NB4 (cell line): ENCODE data around the gene SP5.
A peak's percentile ranks its signal among the peaks of the same experiment; 100 is the strongest.

Experiments
- DNase-seq: peaks from one replicate; pipeline ENCODE4 v3.0.0; 2010; ENCODE audit warnings: low read depth
- H3K4me3 ChIP-seq: one replicate; pipeline ENCODE4 v1.5.1; 2011; ENCODE audit warnings: mild to moderate bottlenecking, low read depth, low read length, moderate library complexity
- MYC ChIP-seq: IDR thresholded peaks from 2 replicates; pipeline ENCODE4 v1.6.1; 2011; ENCODE audit warnings: low read depth, low read length
- POLR2A ChIP-seq: IDR thresholded peaks from 2 replicates; pipeline ENCODE4 v1.6.1; 2011; ENCODE audit warnings: mild to moderate bottlenecking; ENCODE audit not compliant: insufficient read length; ENCODE audit errors: extremely low read depth
- TF ChIP-seq, protein P1 (sequence below): IDR thresholded peaks from 2 replicates; pipeline ENCODE4 v1.6.1; 2011; ENCODE audit warnings: low read depth, low read length
- TF ChIP-seq, protein P2 (sequence below): IDR thresholded peaks from one replicate; pipeline ENCODE4 v1.5.1; 2012; ENCODE audit warnings: low read depth, low read length

SP5 gene

DNA sequence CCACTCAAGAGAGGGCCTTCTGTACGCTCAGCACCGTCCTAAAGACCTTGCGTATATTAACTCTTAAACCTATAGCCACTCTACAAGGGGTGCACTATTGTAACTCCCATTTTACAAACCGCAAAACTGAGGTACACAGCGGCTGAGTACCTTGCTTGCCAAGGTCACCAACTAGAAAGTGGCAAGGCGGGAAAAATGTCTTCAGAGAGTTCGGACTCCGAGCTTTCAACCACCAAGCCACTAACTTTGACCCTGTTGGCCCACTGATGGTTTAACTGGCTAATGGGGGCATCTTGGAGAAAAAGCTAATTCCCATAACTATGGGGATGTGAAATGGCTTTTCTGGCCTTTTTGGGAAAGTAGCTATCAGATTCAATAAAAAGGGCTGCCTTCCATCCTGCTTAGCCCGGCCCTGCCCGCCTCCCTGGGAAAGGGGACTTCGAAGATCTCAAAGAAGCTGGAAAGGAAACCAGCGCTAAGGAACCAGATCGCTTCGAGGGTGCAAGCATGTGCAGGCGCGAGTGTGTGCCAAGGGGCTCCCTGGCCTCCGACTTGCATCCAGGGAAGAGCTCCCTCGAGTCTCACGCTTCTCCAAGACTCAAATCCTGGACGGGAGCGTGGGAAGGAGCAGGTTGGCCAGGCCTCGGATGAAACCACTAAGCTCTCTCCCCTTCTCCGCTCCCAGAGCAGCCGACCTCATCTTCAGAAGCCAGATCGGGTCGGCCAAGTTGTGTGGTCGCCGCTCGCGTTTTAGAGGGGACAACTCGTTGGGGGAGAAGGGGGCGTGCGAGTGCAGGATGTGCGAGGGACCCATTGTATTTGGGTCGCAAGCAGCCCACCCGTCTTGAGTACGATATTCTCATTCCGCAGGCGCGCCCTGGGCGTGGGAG lies 2.2 kb upstream of the SP5 start:
- DNase-seq = no peak
- TF ChIP-seq POLR2A = no peak
- TF ChIP-seq, protein P1, sequence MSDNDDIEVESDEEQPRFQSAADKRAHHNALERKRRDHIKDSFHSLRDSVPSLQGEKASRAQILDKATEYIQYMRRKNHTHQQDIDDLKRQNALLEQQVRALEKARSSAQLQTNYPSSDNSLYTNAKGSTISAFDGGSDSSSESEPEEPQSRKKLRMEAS = no peak
- TF ChIP-seq, protein P2, sequence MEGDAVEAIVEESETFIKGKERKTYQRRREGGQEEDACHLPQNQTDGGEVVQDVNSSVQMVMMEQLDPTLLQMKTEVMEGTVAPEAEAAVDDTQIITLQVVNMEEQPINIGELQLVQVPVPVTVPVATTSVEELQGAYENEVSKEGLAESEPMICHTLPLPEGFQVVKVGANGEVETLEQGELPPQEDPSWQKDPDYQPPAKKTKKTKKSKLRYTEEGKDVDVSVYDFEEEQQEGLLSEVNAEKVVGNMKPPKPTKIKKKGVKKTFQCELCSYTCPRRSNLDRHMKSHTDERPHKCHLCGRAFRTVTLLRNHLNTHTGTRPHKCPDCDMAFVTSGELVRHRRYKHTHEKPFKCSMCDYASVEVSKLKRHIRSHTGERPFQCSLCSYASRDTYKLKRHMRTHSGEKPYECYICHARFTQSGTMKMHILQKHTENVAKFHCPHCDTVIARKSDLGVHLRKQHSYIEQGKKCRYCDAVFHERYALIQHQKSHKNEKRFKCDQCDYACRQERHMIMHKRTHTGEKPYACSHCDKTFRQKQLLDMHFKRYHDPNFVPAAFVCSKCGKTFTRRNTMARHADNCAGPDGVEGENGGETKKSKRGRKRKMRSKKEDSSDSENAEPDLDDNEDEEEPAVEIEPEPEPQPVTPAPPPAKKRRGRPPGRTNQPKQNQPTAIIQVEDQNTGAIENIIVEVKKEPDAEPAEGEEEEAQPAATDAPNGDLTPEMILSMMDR = no peak
- TF ChIP-seq MYC = no peak
- H3K4me3 ChIP-seq = no peak overlapping the region

DNA sequence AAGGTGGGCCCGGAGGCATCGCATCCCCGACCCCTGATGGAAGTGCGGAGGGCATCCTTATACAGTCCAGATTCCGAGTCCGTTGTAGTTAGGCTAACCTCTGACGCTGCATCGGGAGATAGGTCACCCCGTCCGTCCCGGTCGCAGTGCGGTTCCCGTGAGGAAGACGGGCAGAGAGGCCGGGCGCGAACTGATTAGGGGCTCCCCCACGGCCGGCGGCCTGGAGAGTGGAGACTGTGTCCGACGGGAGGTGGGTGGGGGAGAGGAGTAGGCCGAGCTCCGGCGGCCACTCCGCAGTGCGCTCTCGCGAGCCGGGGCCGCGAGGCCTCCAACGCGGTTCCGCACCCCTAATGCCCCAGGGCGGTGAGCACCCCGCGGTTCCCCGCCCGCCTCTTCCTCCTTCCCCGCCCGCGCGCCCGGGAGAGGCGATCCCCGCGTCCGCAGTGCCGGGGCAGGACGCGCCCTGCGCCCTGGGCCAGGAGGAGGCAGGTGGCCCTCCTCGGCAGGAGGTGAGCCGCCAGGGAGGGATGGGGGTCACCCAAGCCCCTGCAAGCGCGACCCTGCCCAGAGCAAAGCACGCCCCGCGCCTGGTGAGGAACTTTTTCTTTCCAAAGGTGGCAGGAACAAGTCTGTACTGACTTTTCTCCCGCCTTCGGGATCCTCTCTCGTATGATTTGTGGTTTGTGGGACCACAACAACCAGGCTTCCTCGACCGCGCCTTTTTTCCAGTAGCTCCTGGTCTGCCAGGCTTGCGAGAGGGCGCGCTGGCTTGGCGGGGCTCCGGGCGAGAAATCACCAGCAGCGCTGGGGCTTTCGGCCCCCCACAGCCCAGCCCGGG lies 1.4 kb upstream of the SP5 start:
- peak; percentile 34 for DNase-seq
- peak overlapping the region; percentile 33 for H3K4me3 ChIP-seq
- TF ChIP-seq, protein P1 = no peak
- TF ChIP-seq MYC = no peak
- TF ChIP-seq, protein P2 = no peak

DNA sequence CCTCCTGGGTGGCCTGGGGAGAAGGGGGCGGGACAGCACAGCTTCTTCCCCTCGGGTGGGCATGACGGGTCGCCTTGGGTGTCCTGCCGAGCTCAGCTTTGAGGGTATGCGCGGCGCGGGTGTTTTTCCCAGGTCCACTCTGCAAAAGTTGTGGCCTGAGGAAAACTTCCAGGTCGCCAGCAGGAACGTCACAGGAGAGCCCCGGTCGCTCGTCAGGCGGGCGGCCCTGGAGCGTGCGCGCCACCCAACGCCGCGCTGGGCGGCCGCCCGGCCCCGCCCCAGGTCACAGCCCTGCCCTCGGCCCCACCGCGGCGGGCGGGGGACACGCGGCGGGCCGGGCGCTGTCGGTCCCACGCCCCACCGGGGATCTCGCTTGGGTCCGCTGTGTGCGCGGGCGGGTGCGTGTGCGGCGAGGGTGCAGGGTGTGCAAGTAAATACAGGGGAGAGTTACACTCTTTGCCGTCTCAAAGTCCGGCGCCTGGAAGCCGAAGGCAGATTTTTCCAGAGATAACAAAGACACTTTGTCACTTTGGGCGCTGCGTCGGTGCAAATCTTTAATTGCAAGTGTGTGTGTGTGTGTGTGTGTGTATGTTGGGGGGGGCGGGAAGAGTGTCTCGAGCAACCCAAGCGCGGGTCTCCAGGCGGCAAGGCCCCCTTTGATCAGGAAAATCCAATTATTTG lies 616 bp upstream of the SP5 start:
- TF ChIP-seq POLR2A = no peak
- TF ChIP-seq, protein P2 = no peak
- TF ChIP-seq MYC = no peak
- TF ChIP-seq, protein P1 = no peak
- peak overlapping the region; percentile 50 for H3K4me3 ChIP-seq
- peak; percentile 35 for DNase-seq

DNA sequence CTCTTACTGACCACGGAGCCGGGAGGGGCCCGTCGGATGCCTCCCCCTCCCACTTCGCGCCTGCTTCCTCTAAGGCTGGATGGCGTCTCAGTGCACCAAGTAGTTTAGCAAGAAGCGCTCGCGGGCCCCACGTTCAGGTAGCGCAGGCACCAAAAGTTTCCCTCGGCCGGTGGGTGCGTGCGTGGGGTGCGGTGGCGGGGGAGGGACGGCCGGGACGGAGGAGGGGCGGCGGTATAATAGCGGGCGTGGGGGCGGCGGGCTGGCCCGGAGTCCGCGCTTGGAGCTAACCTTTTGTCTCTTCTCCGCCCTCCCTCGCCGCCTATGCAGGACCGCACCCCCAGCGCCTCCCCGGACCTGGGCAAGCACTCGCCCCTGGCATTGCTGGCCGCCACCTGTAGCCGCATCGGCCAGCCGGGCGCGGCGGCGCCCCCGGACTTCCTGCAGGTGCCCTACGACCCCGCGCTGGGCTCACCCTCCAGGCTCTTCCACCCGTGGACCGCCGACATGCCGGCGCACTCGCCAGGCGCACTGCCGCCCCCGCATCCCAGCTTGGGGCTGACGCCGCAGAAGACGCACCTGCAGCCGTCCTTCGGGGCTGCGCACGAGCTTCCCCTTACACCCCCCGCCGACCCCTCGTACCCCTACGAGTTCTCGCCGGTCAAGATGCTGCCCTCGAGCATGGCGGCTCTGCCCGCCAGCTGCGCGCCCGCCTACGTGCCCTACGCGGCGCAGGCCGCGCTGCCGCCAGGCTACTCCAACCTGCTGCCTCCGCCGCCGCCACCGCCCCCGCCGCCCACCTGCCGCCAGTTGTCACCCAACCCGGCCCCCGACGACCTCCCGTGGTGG lies 1.0 kb downstream of the SP5 start:
- no peak overlapping the region for H3K4me3 ChIP-seq
- no peak for TF ChIP-seq MYC
- TF ChIP-seq, protein P2 = no peak
- TF ChIP-seq POLR2A = no peak
- TF ChIP-seq, protein P1 = no peak
- peak; percentile 56 for DNase-seq
